ENCODE measurements around the gene CLDN7. TPM values are rescaled to one million over a fixed set of nuclear protein-coding genes. Genes with fewer than 3 reads are reported as not detected.
A peak's percentile ranks its signal among the peaks of the same experiment; 100 is the strongest.

Gene CLDN7
- total RNA-seq, 1 donor from 2014 or later, result 5.6 TPM

- DNase-seq (ENCODE audit: low spot score), result no peak
Measured at GRCh38 chr17:7238420-7239090, 23.7 kb downstream of the CLDN7 start.

GRCh38 chr17:7237761-7238419 is 24.4 kb downstream of the CLDN7 start:
- DNase-seq (ENCODE audit: low spot score), result peak; percentile 96

DNA sequence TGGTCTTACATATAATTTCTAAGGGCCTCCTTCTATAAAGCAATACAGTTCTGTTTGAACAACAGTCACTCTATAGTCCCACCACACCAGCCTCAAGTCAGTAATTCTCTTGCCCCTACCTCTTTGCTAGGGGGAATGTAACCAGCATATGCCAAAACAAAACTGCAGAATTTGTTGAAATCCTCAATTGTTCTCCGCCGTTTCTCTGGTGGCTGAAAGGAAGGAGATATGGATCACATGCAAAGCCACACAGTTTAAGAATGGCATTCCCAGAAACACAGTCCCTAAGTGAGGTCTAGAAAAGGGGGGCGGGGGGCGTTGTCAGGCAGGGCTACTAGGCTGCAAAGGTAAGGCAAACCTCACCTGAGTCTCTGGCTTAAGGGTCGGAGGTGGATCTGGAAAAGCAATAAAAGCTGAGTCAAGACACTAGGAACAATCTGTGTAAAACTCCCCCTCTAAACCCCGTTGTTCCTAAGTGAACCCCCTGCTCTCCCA is 25.0 kb downstream of the CLDN7 start:
- no peak for DNase-seq (ENCODE audit: low spot score)

GRCh38 chr17:7236808-7237207 is 25.5 kb downstream of the CLDN7 start:
- no peak for DNase-seq (ENCODE audit: low spot score)

DNA sequence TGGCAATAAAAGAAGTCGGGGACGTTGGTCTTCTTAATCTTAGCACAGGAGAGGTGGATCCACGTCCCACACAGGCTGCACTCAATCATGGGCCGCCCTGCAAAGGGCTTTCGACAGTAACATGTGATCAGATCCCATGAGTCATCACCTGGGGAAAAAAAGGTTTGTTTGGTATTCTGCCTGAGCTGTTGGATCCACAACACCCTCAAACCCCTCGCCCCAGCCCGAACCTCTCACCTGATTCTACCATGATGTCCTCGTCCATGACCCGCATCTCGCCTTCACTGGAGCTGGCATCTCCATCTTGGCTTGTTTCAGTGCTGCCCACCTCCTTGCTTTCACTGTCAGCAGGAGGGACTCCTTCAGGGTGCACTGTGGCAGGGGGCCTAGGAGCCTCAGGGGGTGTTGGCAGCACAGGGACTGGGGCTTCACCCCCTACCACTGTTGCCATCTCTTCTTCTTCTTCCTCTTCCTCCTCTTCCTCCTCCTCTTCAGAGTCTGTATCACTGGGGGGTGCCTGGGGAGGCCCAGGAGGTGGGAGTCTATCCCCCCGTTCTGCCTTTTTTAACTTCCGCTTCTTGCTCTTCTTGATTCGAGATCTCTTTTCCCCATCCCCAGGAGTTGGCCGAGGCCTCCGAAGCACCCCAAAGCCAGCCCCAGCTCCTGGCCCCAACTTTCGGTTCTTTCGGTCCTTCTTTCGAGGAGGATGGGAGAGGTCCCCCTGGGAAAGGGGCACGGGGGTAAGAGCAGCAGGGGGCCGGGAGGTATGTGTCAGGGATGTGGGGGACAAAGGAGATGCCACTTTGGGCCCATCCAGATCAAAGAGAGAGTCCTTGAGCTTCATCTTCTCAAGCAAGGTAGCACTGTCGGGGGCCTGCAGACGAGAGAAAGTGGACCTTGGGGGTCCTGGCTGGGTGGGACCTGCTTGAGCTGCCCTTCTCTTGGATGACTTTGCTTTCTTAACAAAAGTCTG is 26.3 kb downstream of the CLDN7 start:
- no peak for DNase-seq (ENCODE audit: low spot score)

GRCh38 chr17:7234083-7234951 is 28.0 kb downstream of the CLDN7 start, which contains the start of gene DVL2:
Gene DVL2 (minus strand): TSS chr17:7234517. CDS start chr17:7234262, 255 bp downstream.
- DNase-seq (ENCODE audit: low spot score), result peak; percentile 98

DNA sequence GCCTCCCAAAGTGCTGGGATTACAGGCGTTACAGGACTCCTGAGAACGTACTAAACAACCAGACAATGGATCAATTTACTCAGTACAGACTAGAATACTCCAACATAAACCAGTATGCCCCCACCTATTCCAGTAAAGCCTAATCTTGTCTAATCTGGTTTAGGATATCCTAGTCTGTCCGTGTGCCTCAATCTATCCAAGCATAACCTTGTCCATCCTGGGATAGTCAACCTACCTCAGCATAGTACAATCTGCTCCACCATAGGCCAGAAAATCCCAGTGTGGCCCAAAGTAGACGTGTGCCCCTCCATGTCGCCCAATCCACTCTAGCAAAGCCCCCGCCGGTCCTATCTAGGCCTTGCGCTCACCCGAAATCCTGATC is 28.6 kb downstream of the CLDN7 start:
- DNase-seq (ENCODE audit: low spot score), result no peak

- no peak for DNase-seq (ENCODE audit: low spot score)
Measured at GRCh38 chr17:7232114-7232513, 30.2 kb downstream of the CLDN7 start.

DNA sequence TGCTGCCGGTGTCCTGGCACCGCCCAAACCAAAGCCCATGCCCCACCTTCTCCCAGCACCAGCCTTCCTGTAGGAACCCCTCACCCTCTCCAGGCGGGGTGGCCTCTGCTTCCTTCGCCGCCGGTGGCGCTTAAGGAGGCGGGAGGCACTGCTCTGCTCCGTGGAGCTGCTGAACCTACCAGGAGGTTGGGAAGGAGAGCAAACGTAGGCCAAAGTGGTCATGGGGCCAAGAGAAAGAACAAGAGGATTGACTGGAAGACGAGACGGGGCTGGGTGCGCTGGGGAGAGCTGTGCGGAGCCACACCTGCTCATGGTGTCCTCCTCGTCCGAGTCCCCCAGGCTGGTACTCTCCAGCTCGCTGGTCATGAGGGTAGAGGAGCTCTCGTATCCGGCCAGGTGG is 32.8 kb downstream of the CLDN7 start:
- DNase-seq (ENCODE audit: low spot score), result no peak

DNA sequence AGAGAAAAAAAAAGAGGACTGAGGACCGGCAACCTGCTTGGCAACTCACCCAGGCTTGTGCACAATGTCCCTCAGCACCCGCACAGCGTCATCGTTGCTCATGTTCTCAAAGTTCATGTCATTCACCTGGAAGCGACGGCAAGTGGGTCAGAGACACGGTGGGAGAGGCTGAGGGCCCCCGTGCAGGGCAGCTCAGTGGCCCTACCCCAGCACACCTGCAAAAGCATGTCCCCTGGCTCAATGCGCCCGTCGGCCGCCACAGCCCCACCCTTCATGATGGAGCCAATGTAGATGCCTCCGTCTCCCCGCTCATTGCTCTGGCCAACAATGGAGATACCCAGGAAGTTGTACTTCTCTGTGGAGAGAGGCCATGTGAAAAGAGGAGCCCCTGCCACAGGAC is 33.4 kb downstream of the CLDN7 start:
- no peak for DNase-seq (ENCODE audit: low spot score)

GRCh38 chr17:7226721-7227710 is 35.3 kb downstream of the CLDN7 start:
- no peak for DNase-seq (ENCODE audit: low spot score)

- DNase-seq (ENCODE audit: low spot score), result no peak
Measured at GRCh38 chr17:7225711-7226331, 36.5 kb downstream of the CLDN7 start.

DNA sequence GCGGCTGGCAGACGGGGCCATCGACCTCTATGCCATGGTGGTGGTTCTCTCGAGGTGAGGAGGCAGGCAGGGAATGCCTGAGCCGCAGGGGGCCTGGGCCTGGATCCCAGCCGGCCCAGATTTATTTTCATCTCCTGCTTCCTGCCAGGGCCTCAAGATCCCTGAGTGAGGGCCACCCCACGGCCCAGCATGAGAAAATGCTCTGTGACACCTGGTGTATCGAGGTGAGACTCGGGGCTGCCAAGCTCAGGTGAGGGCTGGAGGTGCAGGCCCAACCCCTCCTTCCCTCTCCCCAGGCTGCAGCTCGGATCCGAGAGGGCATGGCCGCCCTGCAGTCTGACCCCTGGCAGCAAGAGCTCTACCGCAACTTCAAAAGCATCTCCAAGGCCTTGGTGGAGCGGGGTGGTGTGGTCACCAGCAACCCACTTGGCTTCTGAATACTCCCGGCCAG is 37.6 kb downstream of the CLDN7 start:
- no peak for DNase-seq (ENCODE audit: low spot score)

DNA sequence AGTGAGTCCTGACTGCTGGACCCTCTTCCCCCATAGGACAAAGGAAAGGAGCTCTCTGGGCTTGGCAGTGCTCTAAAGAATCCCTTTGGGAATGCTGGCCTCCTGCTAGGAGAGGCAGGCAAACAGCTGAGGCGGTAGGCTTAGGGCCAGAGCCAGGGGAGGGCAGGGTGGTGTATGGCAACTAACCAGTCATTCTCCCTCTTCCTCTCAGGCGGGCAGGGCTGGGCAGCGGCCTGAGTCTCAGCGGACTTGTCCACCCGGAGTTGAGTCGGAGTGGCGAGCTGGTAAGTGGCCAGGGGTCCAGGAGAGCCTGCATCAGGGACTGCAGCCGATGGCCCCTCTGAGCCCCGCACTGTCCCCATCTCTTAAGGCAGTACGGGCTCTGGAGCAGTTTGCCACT is 38.2 kb downstream of the CLDN7 start:
- no peak for DNase-seq (ENCODE audit: low spot score)

DNA sequence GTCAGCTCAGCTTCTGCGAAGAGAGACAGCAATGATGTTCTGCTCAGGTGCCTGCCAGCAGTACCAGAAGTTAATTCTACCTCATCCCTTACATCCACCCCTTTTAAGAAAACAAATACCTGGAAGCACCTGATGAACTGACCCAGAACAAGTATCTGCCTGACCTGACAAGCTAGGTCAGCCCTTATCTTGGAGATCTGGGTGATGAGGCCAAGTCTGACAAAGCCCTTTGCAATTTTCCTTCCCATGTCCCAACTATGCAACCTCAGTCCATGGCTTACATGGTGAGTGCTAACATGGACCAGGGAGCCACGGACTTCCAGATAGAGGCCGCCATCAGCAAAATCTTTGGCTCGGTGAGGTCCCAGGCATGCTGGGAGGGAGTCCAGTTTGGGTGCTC is 38.9 kb downstream of the CLDN7 start:
- DNase-seq (ENCODE audit: low spot score), result no peak

DNA sequence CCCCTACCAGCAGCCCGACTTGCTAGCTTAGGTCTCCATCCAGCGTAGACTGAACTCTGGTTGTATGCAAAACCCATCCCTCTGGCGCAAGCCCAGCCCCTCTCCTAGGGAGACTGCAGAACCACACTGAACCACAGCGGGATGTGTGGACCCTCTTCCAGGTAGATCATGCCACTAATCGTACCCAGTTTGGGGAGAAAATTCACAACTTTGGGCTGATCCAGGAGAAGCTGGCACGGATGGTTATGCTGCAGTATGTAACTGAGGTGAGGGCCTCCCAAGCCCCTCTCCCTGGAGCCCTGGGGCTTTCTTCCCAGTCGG is 39.3 kb downstream of the CLDN7 start:
- no peak for DNase-seq (ENCODE audit: low spot score)

GRCh38 chr17:7222093-7222971 is 39.9 kb downstream of the CLDN7 start:
- DNase-seq (ENCODE audit: low spot score), result no peak

Data from mesenteric fat pad (tissue), 1 donor.